Adipocyte (in vitro differentiated cells): ENCODE results near the gene SRP68.
"Not testable (repeated sequence)": the region's sequence is repeated elsewhere in the genome, so short reads cannot be mapped to it uniquely, and the experiment has no call there.

ENCODE experiments used
- DNase-seq: peaks from one replicate; pipeline ENCODE4 v3.0.0-alpha.2; 2015; ENCODE audit warnings: low read depth
- H3K27me3 ChIP-seq: replicated peaks from 2 replicates; pipeline ENCODE4 v1.7.0; 2013; ENCODE audit warnings: mild to moderate bottlenecking, low read length, moderate library complexity; ENCODE audit not compliant: control insufficient read depth, insufficient read depth
- H3K36me3 ChIP-seq: 2 replicates; pipeline ENCODE4 v1.7.0; 2013; ENCODE audit warnings: low read length, mild to moderate bottlenecking, moderate library complexity; ENCODE audit not compliant: control insufficient read depth, insufficient read depth, severe bottlenecking
- H3K4me1 ChIP-seq: 2 replicates; pipeline ENCODE4 v1.7.0; 2013; ENCODE audit warnings: mild to moderate bottlenecking, low read length, moderate library complexity; ENCODE audit not compliant: control insufficient read depth, insufficient read depth
- H3K4me3 ChIP-seq: 2 replicates; pipeline ENCODE4 v1.7.0; 2013; ENCODE audit warnings: mild to moderate bottlenecking, low read length, moderate library complexity
- H3K9ac ChIP-seq: 2 replicates; pipeline ENCODE4 v1.7.0; 2013; ENCODE audit warnings: mild to moderate bottlenecking, low read length, moderate library complexity
- H3K9me3 ChIP-seq: 2 replicates; pipeline ENCODE4 v1.7.0; 2013; ENCODE audit warnings: mild to moderate bottlenecking, low read length, moderate library complexity; ENCODE audit not compliant: control insufficient read depth

SRP68 gene

DNA sequence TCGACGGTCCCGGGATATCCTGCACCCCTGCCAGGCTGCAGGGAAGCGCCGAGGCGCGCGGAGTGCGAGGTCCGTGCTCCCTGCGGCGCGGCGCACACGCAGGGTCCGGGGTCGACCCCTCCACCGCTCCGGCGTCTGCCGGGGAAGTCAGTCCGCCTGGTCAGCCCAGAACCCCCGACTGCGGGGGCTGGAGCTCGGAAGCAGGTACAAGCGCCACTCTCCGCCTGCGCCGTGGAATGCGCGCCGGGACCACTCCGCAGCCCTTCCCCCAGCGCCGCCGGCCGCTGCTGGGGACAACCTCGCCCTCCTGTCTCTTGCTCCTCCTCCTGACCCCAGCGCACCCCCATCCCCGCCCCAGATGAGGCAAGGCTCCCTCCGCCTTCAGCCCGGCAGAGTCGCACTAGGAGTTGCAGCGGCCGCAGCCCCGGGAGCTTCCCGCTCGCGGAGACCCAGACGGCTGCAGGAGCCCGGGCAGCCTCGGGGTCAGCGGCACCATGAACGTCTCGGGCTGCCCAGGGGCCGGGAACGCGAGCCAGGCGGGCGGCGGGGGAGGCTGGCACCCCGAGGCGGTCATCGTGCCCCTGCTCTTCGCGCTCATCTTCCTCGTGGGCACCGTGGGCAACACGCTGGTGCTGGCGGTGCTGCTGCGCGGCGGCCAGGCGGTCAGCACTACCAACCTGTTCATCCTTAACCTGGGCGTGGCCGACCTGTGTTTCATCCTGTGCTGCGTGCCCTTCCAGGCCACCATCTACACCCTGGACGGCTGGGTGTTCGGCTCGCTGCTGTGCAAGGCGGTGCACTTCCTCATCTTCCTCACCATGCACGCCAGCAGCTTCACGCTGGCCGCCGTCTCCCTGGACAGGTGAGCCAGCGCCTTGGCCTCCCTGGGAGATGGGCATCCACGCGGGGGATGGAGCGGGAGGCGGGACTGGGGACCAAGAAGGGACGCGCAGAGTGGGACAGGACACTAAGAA is 2.4 kb upstream of the SRP68 start, which contains the start of gene GALR2:
Gene GALR2 (plus strand): TSS at position 392 of the 974 bp plus-strand sequence. CDS start 103 bp downstream, at position 495.
- no peak for DNase-seq
- Histone ChIP-seq H3K4me3 (no peak within 1 kb of the TSS), H3K9ac (no peak within 1 kb of the TSS)

DNA sequence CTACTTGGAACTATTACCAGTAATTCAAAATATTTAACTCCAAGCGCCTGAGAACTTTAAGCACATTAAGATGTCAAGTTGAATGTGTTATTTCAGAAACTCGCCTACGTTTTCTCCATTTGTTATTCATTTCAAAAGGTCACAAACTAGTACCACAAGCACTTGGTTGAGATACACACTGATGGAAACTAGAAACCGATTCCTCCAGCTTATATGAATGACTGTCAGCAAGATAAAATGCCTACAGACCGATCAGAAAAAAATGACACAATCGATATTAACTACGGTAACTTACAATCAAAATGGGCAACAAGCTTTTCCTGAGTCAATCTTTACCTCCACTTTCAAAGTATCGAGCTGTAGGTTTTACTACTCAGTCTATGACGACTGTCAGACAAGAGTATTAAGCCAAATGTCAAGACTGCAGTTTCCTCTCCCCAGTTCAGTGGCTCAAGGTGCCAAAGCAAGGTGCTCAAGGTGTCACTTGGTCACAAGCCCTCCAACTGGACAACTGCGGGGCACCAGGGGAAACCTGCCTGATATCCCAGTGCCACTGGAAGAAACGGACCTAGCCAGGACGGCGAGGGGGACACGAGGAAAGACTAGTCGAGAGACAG is 678 bp downstream of the SRP68 start:
- Histone ChIP-seq H3K9me3 (no peaks in the 10 kb centered on the region), H3K36me3 (peaks cover 19% of the 10 kb centered on the region), H3K9ac (peak overlapping the region; percentile 90), H3K27me3 (peaks cover 23% of the 10 kb centered on the region), H3K4me1 (peaks cover 16% of the 10 kb centered on the region), H3K4me3 (peak overlapping the region; percentile 92)
- no peak for DNase-seq

More for the DNA sequence above, 2.4 kb upstream of the SRP68 start, which contains the start of gene GALR2:
- Histone ChIP-seq H3K27me3 (peaks cover 50% of the 10 kb centered on the region), H3K9me3 (no peaks in the 10 kb centered on the region), H3K4me1 (peaks cover 16% of the 10 kb centered on the region), H3K36me3 (no peaks in the 10 kb centered on the region)

DNA sequence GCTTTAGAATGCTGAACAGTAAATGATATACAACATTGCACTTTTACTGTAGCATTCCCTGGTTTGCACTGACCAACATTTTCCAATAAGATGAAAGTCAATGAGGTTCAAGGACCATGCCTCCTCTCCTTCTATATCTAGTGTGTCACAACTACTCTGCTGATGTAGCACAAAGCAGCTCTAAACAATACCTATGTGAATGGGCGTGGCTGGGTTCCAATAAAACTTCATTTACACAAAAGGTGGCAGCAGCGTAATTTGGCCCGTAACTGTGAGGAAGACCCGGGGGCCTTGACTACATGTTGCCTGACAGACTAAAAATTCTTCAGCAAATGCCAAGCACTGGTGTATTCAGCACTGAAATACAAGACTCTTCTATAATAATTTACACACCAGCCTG is 6.5 kb downstream of the SRP68 start:
- H3K36me3 ChIP-seq: peaks cover 73% of the 10 kb centered on the region
- no peak overlapping the region for H3K9ac ChIP-seq
- H3K4me1 ChIP-seq: peaks cover 3% of the 10 kb centered on the region
- H3K27me3 ChIP-seq: no peaks in the 10 kb centered on the region
- H3K9me3 ChIP-seq: no peaks in the 10 kb centered on the region
- no peak overlapping the region for H3K4me3 ChIP-seq
- no peak for DNase-seq

DNA sequence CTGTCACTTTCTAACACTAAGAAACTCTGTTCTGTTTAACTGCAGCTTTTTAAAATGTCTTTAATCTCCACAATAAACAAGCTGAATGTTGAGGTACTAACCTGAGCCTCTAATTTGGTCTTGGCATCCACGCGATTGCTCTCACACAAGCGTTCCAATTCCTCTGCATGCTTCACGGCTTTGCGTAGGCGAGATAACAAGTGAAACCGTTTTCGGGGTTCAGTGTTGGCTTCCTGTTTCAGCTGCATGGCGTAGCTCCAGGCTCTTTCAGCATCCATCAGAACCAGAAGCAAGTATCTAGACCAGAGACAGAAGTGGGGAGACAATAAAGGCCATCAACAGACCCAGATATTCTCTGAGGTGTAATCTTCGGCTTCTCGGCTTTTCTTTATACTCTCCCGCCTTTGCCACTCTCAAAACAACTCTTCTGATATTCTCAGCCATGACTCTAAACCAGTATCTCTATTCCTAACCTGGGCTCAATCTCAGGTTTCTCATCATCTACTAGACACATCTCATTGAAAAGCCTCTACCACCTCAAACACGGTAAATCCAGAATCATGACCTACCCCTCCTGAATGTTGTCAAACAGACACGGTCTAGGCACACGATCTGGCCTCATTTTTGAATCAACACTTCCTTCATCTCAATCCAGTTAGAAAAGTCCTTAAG is 8.3 kb downstream of the SRP68 start:
- no peak for DNase-seq
- no peak overlapping the region for H3K4me3 ChIP-seq
- no peaks in the 10 kb centered on the region for H3K27me3 ChIP-seq
- H3K4me1 ChIP-seq: no peaks in the 10 kb centered on the region
- H3K36me3 ChIP-seq: peaks cover 90% of the 10 kb centered on the region
- no peaks in the 10 kb centered on the region for H3K9me3 ChIP-seq
- no peak overlapping the region for H3K9ac ChIP-seq

DNA sequence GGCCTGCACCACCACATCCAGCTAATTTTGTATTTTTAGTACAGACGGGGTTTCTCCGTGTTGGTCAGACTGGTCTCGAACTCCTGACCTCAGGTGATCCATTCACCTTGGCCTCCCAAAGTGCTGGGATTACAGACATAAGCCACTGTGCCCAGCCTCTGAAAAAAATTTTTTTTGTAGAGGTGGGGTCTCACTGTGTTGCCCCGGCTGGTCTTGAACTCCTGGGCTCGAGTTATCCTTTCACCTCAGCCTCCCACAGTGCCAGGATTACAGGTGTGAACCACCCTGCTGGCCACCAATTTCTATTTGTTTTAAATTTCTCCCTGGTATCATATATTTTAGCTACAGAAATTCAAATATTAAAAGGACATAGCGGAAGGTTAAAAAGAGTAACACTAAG is 14.1 kb downstream of the SRP68 start:
- not testable (repeated sequence) for DNase-seq, H3K4me3 ChIP-seq, H3K27me3 ChIP-seq, H3K9ac ChIP-seq, H3K4me1 ChIP-seq, H3K9me3 ChIP-seq
- peaks cover 89% of the 10 kb centered on the region for H3K36me3 ChIP-seq

DNA sequence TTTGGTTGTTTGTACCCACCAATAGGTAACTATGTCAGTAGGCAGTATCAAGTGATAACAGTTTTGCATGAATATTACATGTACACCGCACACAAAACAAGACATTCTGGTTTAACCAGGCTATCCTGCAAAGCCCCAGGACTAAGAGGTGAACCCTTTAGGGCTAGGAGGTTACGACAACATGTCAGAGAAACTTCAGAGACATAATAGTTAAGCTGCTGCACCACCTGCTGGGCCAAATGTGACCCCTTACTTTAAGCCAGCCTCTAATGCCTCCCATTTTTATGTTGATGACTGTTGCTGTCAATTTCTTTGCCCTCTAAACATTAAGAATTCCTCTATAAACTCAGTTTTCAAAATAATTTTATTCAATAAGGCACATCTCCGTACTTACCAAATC is 15.4 kb downstream of the SRP68 start:
- DNase-seq: no peak
- Histone ChIP-seq H3K4me1 (peaks cover 5% of the 10 kb centered on the region), H3K9me3 (no peaks in the 10 kb centered on the region), H3K4me3 (no peak overlapping the region), H3K36me3 (peaks cover 80% of the 10 kb centered on the region), H3K27me3 (no peaks in the 10 kb centered on the region), H3K9ac (no peak overlapping the region)

DNA sequence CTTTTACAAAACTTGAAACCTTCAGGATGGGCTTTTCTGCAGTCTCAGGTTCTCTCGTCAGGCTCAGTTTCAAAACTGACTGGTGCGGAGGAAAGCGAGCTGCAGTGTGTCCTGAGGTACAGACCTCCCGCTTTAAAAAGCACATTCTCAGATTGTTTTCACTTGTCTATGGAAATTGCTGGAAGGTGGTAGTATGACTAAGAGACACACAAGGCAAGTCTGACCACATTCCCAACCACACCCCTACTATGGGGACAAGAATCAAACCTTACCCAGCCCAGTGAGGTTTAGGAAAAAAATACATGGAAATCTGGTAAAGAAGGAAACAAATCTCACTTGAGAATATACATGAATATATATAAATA is 18.2 kb downstream of the SRP68 start:
- Histone ChIP-seq H3K4me3 (peak overlapping the region; percentile 36), H3K4me1 (peaks cover 9% of the 10 kb centered on the region), H3K9ac (no peak overlapping the region), H3K27me3 (no peaks in the 10 kb centered on the region), H3K36me3 (peaks cover 78% of the 10 kb centered on the region), H3K9me3 (no peaks in the 10 kb centered on the region)
- no peak for DNase-seq

DNA sequence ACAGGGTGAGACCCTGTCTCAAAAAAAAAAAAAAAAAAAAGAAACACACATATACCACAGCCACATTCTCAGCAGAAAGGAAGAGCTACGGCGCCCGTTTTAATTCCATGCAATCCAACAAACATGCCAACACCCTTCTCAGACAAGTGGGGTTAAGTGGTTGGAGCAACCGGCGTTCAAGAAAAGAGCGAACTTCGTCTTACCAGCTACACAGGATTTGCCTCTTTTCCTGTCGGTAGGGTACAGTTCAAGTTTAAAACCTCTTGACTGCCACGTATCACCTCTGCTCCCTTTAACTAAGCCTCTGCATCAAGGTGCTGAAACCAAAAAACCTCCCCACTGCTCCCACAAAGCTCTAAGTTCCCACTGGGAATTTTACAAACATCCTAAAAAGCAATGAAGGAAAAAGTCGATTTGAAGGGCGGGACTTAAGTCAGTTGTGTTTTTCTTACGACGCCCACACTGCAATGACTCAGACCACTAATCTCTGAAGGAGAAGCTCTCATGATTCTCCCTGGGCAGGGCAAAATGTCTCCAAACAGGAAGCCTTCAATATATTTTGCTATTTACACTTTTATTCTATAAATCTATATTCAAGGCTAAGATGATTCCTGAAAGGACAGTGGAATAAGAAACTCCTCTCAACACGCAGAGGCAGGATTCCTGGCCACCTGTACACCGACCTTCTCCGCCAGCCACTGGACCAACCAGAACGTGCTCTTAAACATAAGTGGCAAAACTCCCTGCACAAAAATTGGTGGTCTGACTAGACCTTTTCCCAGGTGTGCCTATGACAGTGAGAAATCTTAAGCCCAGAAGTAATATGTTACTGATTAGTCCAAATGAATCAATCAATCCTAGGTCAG is 18.8 kb downstream of the SRP68 start:
- H3K4me3 ChIP-seq: peak overlapping the region; percentile 36
- peaks cover 9% of the 10 kb centered on the region for H3K4me1 ChIP-seq
- peaks cover 78% of the 10 kb centered on the region for H3K36me3 ChIP-seq
- no peaks in the 10 kb centered on the region for H3K27me3 ChIP-seq
- H3K9me3 ChIP-seq: no peaks in the 10 kb centered on the region
- H3K9ac ChIP-seq: no peak overlapping the region
- peak; percentile 64 for DNase-seq

DNA sequence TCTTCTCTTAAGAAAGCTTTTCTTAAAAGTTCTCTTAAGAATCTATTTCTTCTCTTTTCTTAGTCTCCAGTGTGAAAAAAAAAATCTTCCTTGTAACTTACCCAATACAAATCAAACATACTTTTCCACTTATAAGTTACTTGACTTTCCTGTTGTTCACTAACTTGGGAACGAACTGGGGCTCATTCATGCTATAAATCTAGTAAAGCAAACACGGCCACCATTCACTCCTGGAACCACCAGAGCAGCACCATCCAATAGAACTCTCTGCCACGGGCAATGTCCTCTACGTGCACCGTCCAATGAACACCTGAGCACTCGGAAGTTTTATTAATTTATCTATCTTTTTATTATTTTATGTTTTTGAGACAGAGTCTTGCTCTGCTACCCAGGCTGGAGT is 20.8 kb downstream of the SRP68 start:
- no peak overlapping the region for H3K4me3 ChIP-seq
- no peaks in the 10 kb centered on the region for H3K9me3 ChIP-seq
- no peaks in the 10 kb centered on the region for H3K27me3 ChIP-seq
- no peak overlapping the region for H3K9ac ChIP-seq
- no peak for DNase-seq
- peaks cover 77% of the 10 kb centered on the region for H3K36me3 ChIP-seq
- peaks cover 9% of the 10 kb centered on the region for H3K4me1 ChIP-seq

DNA sequence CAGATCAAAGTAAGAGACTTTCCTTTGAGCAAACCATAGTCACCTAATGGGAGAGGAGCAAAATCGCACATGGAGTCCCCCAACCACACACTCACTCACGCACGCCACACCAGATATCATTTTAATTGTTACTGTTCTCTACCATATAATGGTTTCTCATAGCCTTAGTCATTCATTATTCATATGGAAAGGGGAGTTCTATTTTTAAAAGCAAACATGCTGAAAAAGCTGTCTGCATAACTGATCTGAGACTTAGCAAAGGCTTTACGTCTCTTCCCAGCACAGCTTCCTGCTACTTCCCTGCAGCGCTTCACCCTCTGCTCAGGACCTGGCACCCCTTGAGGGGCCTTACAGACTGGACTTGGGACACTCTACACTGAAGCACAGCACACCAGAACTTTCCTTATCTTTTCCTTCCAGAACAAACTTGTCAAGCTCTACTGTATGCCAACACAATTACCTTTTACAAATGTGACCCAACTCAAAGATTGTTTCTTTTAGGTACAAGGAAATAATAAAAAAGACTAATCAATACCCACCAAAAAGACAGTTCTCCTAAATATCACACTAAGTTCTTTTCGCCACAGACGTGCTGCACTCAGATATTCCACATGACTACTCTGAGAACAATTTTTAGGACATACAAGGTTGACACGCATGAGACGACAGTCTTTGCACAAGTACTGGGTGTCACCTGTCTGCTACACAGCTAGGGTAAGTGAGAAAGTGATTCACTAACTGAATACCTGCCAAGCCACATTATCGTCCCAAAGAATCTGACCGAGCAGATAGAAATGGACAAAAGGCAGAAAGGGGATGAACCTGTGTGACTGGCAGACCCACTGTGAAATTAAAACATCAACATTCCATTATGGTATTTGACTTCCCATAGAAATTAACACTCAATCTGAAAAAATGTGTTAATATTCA is 21.5 kb downstream of the SRP68 start:
- H3K4me1 ChIP-seq: peaks cover 9% of the 10 kb centered on the region
- H3K9me3 ChIP-seq: no peaks in the 10 kb centered on the region
- H3K36me3 ChIP-seq: peaks cover 77% of the 10 kb centered on the region
- no peaks in the 10 kb centered on the region for H3K27me3 ChIP-seq
- no peak for DNase-seq
- no peak overlapping the region for H3K4me3 ChIP-seq
- no peak overlapping the region for H3K9ac ChIP-seq
